Pons (tissue), 1 donor: ENCODE results near the gene OPA3.
"Not testable (repeated sequence)": the region's sequence is repeated elsewhere in the genome, so short reads cannot be mapped to it uniquely, and the experiment has no call there.

ENCODE experiments used
- DNase-seq: peaks from one replicate; pipeline ENCODE4 v3.0.0-alpha.2; 2016; ENCODE audit warnings: low spot score

Gene OPA3

GRCh38 chr19:45522010-45522941, 62.3 kb downstream of the OPA3 start:
- no peak for DNase-seq

DNA sequence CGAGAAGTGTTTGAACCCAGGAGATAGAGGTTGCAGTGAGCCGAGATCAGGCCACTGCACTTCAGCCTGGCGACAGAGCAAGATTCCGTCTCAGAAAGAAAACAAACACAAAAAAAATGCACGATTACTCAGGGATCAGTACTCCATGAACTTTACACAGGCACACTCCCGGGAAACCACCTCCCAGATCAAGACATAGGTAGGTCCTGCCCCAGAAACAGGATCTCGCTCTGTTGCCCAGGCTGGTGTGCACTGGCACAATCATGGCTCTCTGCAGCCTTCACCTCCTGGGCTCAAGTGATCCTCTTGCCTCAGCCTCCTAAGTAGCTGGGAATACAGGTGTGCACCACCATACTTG, 66.2 kb downstream of the OPA3 start:
- no peak for DNase-seq

GRCh38 chr19:45517641-45518468, 66.7 kb downstream of the OPA3 start:
- no peak for DNase-seq

DNA sequence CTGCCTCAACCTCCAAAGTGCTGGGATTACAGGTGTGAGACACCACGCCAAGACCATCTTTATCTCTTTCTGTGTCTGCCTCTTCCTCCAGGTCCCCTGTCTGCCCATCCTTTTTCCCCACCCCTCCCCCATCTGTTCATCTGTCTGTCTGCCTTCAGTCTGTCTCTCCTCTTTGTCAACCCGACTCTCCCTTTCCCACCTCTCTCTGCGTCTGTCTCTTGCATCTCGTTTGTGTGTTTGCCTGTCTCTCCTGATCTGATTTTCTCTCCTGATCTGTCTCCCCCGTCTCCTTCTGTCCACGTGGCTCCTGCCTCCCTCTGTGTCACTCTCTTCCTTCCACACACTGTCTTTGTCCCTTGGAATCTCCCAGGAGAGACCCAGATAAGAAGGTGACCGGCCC, 67.4 kb downstream of the OPA3 start:
- no peak for DNase-seq

GRCh38 chr19:45515807-45516401, 68.7 kb downstream of the OPA3 start:
- DNase-seq, result no peak

DNA sequence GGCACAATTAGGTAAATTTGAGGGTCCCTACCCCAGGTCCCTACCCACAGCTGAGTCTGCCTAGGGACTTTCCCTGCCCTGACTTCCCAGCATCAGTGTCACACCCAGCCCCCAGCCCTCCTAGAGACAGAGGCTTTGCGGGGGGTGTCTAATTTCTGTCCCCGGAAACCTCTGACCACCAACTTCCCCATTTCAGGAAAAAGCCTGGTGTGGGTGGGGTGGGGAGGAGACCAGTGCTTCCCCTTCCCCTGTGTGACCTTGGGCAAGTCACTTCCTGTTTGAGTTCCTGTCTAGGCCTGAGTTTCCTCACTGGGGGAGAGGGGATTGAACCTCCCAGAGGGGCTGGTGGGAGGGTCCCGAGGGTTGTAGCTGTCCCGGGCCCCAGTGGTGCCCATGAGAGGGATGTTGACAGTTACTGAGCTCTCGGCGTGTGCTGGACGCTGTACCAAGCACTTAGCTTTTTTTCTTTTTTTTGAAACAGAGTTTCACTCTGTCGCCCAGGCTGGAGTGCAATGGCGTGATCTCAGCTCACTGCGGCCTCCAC, 69.4 kb downstream of the OPA3 start:
- DNase-seq, result peak; percentile 77

GRCh38 chr19:45514376-45515051, 70.1 kb downstream of the OPA3 start:
- DNase-seq, result no peak

- DNase-seq, result no peak
Observed at GRCh38 chr19:45512881-45513483, 71.6 kb downstream of the OPA3 start.

DNA sequence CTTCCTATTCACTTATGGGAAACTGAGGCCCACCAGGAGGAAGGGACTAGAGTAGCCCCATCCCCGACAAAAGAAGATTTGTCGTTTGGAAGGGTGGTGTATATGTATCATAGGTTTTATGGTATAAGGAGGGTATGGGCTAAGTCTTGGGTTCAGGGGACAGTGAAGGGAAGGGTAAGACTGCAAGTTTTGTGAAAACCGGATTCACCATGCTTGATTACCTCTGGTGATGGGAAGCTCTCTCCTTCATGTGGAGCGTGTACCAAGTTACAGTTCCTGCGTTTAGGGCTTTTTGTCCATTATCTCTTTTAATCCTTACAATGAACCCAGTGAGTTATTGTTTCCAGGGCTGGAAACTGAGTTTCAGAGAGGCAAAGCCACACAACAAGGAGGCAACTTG, 73.5 kb downstream of the OPA3 start:
- DNase-seq, result no peak

- DNase-seq, result not testable (repeated sequence)
Observed at GRCh38 chr19:45510352-45510751, 74.2 kb downstream of the OPA3 start.

GRCh38 chr19:45509692-45510015, 74.9 kb downstream of the OPA3 start:
- no peak for DNase-seq

GRCh38 chr19:45508861-45509691, 75.5 kb downstream of the OPA3 start:
- DNase-seq, result no peak

DNA sequence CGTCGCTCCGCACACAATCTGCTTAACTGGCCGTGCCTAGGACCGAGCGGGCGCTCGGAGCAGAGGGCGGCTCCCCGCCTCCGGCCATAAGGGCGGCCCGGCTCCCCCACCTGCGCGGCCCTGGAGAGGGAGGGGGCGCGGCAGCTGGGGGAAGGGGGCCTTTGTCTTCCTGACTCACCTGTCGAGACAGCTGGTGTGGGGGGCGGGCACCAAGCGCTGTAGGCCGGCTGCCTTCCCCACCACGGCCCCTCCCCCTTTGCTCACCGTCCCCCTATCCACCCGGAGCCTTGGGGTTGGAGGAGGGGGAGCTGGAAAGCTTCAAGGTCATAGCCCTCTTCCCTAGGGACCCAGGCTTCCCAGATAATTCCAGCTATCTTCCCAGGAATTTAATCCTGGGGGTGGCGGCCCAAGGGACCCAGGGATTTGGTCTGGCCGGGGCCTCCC, 76.2 kb downstream of the OPA3 start:
- no peak for DNase-seq

DNA sequence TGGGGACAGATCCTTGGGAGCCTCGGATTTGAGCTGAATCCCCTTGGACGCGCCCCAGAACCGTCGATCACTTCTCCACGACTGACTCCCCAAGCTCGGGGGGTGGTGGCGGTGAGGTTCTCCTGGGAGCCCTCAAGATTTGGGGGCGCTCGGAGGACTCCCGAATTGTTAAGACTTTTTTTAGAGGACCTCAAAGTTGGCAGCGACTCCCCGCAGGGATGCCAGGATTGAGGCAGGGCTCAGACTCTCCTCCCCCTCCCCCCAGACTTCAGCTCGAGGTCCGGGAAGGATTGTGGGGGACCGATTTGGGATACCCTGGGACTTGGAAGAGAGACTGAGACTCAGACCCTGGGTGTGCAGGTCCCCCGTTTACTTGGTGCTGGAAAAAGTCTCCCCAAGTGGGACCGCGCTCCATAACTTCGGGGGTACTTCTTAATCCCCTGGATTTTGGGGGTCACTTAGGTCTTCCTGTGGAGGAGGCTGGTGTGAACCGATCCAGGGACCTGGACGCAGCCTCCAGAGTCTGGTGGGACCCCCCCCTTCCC, 76.7 kb downstream of the OPA3 start:
- no peak for DNase-seq

DNA sequence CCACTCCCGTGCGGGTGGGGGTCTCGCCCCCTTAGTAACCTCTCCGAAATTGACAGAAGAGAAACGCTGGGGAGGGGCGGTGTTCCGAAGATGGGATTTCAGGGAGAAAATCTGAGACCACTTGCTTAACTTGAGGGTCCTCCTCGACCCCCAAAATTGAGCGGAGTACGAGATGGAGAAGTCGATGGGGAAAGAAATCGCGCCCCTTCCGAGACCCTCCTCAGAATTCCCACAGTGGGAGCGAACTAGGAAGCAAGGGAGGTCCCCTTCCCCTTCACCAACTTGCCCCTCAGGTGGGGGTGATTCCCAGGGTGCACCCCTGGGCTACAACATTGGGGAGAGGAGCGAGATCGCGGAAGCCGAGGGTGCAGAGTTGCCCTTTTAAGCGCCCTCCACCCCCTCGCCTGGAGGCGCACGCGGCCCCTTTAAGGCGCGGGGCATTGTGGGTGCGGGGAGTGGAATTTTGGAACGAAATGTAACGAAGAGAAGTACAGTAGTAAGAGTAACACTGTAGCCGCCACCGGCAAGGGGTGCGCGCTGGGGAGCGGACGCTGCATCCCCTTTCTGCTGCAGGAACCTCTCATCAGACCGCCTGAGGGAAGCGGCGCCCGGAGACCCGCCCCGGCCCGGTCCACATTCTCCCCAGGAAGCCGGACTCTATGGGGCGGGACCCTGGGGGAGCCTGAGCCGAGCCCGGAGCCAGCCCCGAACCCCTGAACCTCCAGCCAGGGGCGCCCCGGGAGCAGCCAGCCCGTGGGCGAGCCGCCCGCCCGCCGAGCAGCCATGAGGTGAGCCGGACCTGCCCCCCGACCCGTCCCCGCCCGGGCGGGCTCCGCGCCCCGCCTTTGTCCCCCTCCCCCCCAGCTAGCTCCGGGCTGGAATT, 77.4 kb downstream of the OPA3 start, which contains the start of gene VASP:
Gene VASP, plus strand, starts transcription at position 491 of the 883 bp plus-strand sequence. Its CDS starts 293 bp downstream, at position 784.
- DNase-seq, result peak; percentile 71

- DNase-seq, result peak; percentile 83
Observed at GRCh38 chr19:45506246-45506988, 78.2 kb downstream of the OPA3 start.

GRCh38 chr19:45505996-45506245, 78.7 kb downstream of the OPA3 start:
- no peak for DNase-seq

DNA sequence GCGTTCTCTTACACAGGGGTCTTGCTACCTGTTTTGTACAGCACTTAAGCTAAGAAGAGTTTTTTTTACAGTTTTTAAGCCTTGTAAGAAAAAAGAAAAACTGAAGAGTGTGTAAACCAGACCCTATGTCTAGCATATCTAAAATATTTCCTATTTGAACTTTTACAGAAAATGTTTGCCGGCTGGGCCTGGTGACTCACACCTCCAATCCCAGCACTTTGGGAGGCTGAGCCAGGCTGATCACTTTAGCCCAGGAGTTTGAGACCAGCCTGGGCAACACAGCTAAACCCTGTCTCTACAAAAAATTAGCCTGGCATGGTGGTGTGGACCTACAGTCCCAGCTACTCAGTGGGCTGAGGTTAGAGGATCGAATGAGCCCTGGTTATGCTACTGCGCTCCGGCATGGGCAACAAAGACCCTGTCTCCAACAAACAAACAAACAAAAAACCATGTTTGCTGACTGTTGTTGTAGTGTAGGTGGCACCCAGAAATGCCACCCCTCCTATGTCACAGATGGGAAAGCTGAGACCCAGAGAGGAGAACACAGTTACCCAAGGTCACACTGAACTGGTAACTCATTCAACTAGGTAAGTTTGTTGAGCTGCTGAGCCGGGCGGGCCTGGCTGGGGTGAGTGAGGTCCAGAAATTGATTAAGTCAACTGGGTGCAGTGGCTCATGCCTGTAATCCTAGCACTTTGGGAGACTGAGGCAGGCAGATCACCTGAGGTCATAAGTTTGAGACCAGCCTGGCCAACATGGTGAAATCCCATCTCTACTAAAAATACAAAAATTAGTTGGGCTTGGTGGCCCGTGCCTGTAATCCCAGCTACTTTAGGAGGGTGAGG, 79.2 kb downstream of the OPA3 start:
- no peak for DNase-seq
